ENCODE measurements around the gene CAMKV.
A peak's percentile ranks its signal among the peaks of the same experiment; 100 is the strongest.

The CAMKV gene

DNA sequence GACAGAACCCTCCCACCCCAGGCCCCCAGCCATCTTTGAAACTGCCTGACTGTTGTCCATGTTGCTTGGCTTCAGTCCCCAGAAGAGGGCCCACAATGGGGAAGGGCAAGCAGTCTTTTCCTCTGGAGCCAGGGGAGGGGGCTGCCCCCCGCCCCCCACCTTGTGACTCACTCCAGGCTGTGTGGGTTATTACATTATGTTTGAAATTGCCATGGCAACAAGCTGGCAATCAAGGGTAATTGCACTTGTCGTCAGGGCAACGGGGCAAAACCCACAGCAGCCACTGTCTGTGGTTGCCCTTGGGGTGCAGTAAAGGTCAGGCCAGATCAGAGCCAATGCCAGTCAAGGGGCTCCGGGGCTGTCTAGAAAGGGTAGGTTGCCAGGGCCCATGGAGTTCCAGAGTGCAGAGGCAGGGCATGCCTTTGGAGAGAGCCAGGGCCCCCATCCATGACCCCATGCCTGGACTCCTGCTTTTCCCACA lies 3.1 kb upstream of the CAMKV start:
- Histone ChIP-seq H3K4me1 (ENCODE audit: control insufficient read depth, insufficient read depth, low read length) (peaks cover 7% of the 10 kb centered on the region), H3K27me3 (ENCODE audit: control insufficient read depth, insufficient read depth, low read length) (no peaks in the 10 kb centered on the region), H3K27ac (ENCODE audit: low read length) (no peak overlapping the region), H3K4me3 (ENCODE audit: low read length) (no peak overlapping the region), H3K36me3 (ENCODE audit: control insufficient read depth, insufficient read depth, low read length) (no peaks in the 10 kb centered on the region), H3K9me3 (ENCODE audit: control insufficient read depth, insufficient read depth, low read length) (no peaks in the 10 kb centered on the region)
- WGBS (ENCODE audit: insufficient coverage, insufficient read length), result no CpG with 5 or more reads among the region's 4 CpGs
- DNase-seq (ENCODE audit: low read depth, low spot score), result no peak

DNA sequence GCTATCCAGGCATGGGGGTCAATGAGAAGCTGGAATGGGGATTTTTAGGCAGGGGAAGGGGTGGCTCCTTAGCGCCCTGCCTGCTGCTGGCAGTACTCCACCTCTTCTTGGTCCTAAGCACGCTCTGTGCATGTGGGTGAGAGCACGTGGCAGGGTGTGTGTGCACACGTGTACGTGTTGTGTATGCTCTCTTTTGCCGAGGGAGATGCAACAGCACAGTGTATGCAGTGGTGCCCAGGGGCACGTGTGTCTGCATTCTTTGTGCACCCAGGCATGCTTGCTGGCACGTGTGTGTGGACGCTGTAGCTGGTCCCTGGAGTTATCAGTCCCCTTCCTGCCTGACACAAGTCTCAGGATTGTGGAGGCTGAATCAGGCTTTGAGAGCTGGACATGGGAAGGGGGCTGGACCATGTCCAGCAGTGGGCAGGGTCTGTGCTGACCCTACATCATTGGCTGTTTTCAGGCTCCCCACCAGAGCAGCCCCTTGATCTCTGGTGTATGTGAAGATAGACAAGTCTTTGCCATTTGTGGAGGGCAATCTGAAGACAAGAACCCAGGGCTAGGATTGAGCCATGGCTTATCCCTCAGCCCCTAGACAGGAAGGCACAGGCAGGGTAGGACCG lies 1.9 kb upstream of the CAMKV start:
- no CpG with 5 or more reads among the region's 10 CpGs for whole genome bisulfite sequencing (ENCODE audit: insufficient coverage, insufficient read length)
- Histone ChIP-seq H3K4me1 (ENCODE audit: control insufficient read depth, insufficient read depth, low read length) (peaks cover 10% of the 10 kb centered on the region), H3K9me3 (ENCODE audit: control insufficient read depth, insufficient read depth, low read length) (no peaks in the 10 kb centered on the region), H3K4me3 (ENCODE audit: low read length) (no peak overlapping the region), H3K27ac (ENCODE audit: low read length) (no peak overlapping the region), H3K27me3 (ENCODE audit: control insufficient read depth, insufficient read depth, low read length) (no peaks in the 10 kb centered on the region), H3K36me3 (ENCODE audit: control insufficient read depth, insufficient read depth, low read length) (no peaks in the 10 kb centered on the region)
- DNase-seq (ENCODE audit: low read depth, low spot score), result no peak

DNA sequence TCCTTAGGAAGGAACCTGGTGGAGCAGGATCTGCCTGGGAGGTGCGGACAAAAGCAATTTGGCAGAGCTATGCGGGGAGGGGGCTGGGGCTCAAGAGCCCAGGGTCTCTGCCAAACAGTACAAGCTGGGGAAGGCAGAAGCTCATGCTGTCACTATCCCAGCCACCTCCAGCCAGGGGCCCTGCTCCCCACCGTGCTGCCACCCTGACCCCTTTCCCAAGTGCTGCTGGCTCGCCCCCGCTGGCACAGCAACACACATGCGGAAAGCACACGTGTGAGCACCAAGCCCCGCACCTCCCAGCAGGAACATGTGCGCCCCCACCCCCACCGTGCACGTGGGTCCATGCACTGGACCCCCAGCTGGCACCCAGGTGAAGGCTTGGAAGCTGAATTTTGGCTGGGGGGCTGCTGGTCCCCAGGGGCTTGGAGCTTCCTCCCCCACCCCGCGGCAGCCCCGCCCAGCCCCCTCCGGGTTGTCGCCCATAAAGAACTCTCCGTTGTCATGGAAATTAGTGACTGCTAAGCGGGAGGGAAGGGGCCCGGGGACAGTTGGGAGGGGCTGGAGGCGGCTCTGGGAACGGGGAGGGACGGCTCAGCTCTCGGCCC lies 742 bp downstream of the CAMKV start:
- Histone ChIP-seq H3K4me3 (ENCODE audit: low read length) (peak overlapping the region; percentile 69; the same call in 1 of the 2 replicates), H3K4me1 (ENCODE audit: control insufficient read depth, insufficient read depth, low read length) (peaks cover 16% of the 10 kb centered on the region), H3K9me3 (ENCODE audit: control insufficient read depth, insufficient read depth, low read length) (no peaks in the 10 kb centered on the region), H3K27me3 (ENCODE audit: control insufficient read depth, insufficient read depth, low read length) (no peaks in the 10 kb centered on the region), H3K27ac (ENCODE audit: low read length) (no peak overlapping the region), H3K36me3 (ENCODE audit: control insufficient read depth, insufficient read depth, low read length) (no peaks in the 10 kb centered on the region)
- DNase-seq (ENCODE audit: low read depth, low spot score), result no peak
- no CpG with 5 or more reads among the region's 23 CpGs for WGBS (ENCODE audit: insufficient coverage, insufficient read length)

DNA sequence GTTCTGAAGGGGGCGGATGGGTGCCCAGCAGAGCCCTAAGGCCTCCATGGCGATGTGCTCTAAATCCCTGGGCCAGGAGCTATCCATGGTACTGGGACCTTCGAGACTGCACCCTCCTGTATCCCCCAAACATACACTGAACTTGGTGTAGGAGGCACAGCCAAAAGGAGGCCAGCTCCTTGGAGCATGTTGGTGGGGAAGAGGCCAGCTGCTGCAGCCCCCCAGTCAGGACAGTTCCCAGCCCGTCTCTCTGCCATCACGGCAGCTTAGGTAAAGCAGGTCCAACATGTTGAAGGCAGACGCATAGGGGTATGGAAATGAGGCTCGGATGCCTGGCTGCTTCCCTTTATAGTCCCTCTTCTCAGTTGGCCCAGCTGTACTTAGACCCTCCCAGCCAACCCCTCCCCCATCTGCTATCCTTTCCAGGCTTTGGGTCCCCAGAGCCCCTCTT lies 1.8 kb downstream of the CAMKV start:
- WGBS (ENCODE audit: insufficient coverage, insufficient read length), result no CpG with 5 or more reads among the region's 7 CpGs
- H3K9me3 ChIP-seq (ENCODE audit: control insufficient read depth, insufficient read depth, low read length), result no peaks in the 10 kb centered on the region
- no peaks in the 10 kb centered on the region for H3K27me3 ChIP-seq (ENCODE audit: control insufficient read depth, insufficient read depth, low read length)
- no peak overlapping the region for H3K27ac ChIP-seq (ENCODE audit: low read length)
- H3K4me1 ChIP-seq (ENCODE audit: control insufficient read depth, insufficient read depth, low read length), result peaks cover 16% of the 10 kb centered on the region
- no peak overlapping the region for H3K4me3 ChIP-seq (ENCODE audit: low read length)
- H3K36me3 ChIP-seq (ENCODE audit: control insufficient read depth, insufficient read depth, low read length), result no peaks in the 10 kb centered on the region
- peak; percentile 70 for DNase-seq (ENCODE audit: low read depth, low spot score)

DNA sequence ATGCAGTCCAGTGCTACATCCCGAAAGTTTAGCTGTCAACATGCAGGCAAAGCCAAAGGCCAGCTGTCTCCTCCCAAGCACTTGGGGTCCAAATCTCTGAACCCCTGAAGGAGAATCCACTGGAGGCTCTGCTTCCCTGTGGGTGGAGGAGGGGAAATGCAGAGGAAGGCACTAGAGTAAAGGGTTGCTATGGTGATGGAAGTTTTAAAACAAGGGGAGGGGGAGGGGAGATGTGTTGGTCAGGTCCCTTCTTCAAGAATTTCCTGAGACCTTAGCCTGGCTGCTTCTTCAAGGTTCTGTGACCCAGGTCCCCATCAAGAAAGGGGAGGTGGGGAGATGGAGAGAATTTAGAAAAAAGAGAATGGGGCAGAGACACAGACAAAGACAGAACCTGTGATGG lies 2.3 kb downstream of the CAMKV start:
- DNase-seq (ENCODE audit: low read depth, low spot score), result no peak
- H3K27ac ChIP-seq (ENCODE audit: low read length), result no peak overlapping the region
- H3K9me3 ChIP-seq (ENCODE audit: control insufficient read depth, insufficient read depth, low read length), result no peaks in the 10 kb centered on the region
- H3K36me3 ChIP-seq (ENCODE audit: control insufficient read depth, insufficient read depth, low read length), result no peaks in the 10 kb centered on the region
- peaks cover 16% of the 10 kb centered on the region for H3K4me1 ChIP-seq (ENCODE audit: control insufficient read depth, insufficient read depth, low read length)
- no peak overlapping the region for H3K4me3 ChIP-seq (ENCODE audit: low read length)
- H3K27me3 ChIP-seq (ENCODE audit: control insufficient read depth, insufficient read depth, low read length), result no peaks in the 10 kb centered on the region
- no CpG with 5 or more reads among the region's 1 CpG for WGBS (ENCODE audit: insufficient coverage, insufficient read length)

DNA sequence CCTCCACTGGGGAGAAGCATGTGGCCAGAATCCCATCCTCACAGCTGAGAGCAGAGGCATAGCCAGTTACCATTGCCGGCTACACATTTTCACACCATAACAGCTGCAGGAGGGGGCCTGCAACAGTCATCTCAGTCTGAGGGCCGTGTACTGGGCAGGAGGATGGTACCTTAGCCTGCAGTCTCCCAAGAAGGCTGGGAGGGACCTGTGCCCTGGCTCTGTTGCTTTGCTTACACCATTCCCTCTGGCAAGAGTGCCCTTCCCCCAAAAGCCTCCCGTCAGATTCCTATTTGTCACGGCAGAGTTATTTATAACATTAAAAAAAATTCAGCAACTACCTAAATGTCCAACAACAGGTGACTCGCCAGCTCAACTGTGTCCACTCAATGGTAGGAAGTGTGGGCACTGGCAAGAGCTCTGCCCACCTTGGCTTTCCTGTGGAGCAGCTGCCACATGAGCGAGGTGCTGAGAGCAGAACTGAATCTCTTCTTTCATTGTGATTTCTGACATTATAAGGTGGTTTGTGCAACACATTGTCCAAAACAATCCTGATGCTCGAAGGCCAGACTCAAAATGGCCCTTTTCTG lies 4.4 kb downstream of the CAMKV start:
- DNase-seq (ENCODE audit: low read depth, low spot score), result no peak
- Histone ChIP-seq H3K36me3 (ENCODE audit: control insufficient read depth, insufficient read depth, low read length) (peaks cover 10% of the 10 kb centered on the region), H3K4me1 (ENCODE audit: control insufficient read depth, insufficient read depth, low read length) (peaks cover 16% of the 10 kb centered on the region), H3K27ac (ENCODE audit: low read length) (no peak overlapping the region), H3K9me3 (ENCODE audit: control insufficient read depth, insufficient read depth, low read length) (no peaks in the 10 kb centered on the region), H3K4me3 (ENCODE audit: low read length) (no peak overlapping the region), H3K27me3 (ENCODE audit: control insufficient read depth, insufficient read depth, low read length) (no peaks in the 10 kb centered on the region)
- no CpG with 5 or more reads among the region's 7 CpGs for WGBS (ENCODE audit: insufficient coverage, insufficient read length)

DNA sequence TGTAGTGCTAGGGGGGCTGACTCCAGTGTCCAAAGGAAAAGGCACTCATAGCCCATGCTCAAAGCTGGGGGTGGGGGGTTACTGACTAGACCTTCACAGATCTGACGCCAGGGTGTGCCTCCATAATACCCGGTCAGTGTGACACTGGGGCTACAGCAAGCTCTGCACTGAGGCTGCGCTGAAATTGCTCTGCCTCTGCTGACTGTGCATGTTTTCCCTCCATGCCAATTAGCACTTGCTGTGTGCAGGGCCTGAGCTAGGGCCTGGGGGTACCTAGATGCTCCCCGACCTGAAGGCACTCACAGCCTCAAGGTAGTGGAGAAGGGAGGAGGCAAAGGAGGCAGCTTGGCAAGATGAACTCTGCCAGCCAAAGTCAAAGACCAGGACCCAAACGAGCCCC lies 5.2 kb downstream of the CAMKV start:
- H3K27me3 ChIP-seq (ENCODE audit: control insufficient read depth, insufficient read depth, low read length), result no peaks in the 10 kb centered on the region
- H3K4me1 ChIP-seq (ENCODE audit: control insufficient read depth, insufficient read depth, low read length), result peaks cover 16% of the 10 kb centered on the region
- H3K36me3 ChIP-seq (ENCODE audit: control insufficient read depth, insufficient read depth, low read length), result peaks cover 16% of the 10 kb centered on the region
- H3K9me3 ChIP-seq (ENCODE audit: control insufficient read depth, insufficient read depth, low read length), result no peaks in the 10 kb centered on the region
- no CpG with 5 or more reads among the region's 5 CpGs for WGBS (ENCODE audit: insufficient coverage, insufficient read length)
- DNase-seq (ENCODE audit: low read depth, low spot score), result no peak
- no peak overlapping the region for H3K27ac ChIP-seq (ENCODE audit: low read length)
- H3K4me3 ChIP-seq (ENCODE audit: low read length), result no peak overlapping the region

DNA sequence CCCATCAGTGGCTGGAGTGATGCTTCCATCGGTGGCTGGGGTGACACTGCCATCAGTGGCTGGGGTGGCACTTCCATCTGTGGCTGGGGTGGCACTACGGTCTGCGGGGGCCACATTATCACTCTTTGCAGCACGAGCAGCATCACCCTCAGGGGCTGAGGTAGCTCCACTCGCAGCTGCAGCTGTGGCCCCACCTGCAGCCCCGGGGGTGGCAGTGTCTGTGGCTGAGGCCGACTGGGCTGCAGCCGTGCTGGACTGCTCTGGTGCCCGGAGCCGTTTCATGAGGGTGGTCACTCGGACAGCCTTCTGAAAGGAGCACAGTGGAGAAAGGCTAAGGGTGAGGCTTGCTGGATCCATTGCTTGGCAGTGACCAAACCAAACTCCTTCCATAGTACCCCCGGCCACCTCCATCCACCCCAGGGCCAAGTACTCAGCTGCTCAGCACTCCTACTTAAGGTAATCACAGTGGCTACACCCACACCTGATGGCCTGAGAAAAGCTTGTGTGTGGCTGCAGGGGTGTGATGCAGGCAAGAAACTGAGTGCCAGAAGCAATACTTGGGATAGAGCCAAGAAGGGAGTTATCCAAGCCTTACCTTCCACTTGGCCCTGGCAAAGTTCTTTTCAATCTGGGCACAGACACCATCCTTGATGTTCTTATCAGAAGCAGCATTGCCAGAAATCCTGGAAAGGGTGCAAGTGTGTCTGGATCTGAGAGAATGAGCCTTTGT lies 10.0 kb downstream of the CAMKV start:
- peaks cover 22% of the 10 kb centered on the region for H3K36me3 ChIP-seq (ENCODE audit: control insufficient read depth, insufficient read depth, low read length)
- H3K27me3 ChIP-seq (ENCODE audit: control insufficient read depth, insufficient read depth, low read length), result no peaks in the 10 kb centered on the region
- WGBS (ENCODE audit: insufficient coverage, insufficient read length), result no CpG with 5 or more reads among the region's 12 CpGs
- H3K9me3 ChIP-seq (ENCODE audit: control insufficient read depth, insufficient read depth, low read length), result no peaks in the 10 kb centered on the region
- H3K4me1 ChIP-seq (ENCODE audit: control insufficient read depth, insufficient read depth, low read length), result peaks cover 5% of the 10 kb centered on the region; the same call in 1 of the 2 replicates
- no peak overlapping the region for H3K4me3 ChIP-seq (ENCODE audit: low read length)
- no peak overlapping the region for H3K27ac ChIP-seq (ENCODE audit: low read length)
- DNase-seq (ENCODE audit: low read depth, low spot score), result no peak

DNA sequence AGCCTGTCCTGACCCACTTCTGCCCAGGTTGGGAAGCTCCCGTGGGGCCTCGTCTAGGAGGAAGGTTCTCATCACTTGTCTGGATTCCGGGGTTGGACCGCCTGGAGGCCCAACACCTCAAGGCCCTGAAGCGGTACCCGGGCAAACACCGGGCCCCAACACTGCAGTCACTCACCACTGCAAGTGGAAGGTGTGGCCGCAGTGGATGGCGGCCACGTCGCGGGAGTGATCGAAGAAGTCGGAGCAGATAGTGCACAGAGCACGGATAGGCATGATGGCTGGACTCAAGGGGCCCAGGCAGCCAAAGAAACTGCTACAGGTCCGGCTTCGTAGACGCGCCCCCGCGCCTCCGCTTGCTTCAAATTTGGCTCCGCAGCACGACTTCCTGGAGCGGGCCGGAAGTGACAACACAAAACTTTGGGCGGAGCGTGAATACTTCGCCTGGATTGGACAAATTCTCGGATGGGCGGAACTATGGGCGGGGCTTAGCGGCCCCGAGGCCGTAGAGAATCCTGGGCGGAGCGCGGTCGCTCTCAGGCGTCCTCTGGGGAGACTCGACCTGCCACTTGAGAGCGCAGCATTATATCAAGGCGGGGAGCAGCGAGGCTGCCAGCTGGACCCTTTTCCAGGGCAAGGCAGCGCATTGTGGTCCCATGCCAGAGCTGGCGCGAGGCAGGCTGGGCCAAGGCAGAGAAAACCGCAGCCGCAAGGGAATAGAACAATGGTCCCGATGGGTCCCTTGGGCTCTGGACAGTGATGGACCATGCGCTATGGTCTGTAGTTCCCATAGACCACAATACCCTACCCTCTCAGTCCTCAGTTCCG lies 13.3 kb downstream of the CAMKV start, which contains the start of gene TRAIP:
TSS of gene TRAIP (minus strand) at position 384 of the 825 bp plus-strand sequence. CDS start at position 273, 111 bp downstream.
- Histone ChIP-seq H3K27me3 (ENCODE audit: control insufficient read depth, insufficient read depth, low read length) (no peaks in the 10 kb centered on the region), H3K4me3 (ENCODE audit: low read length) (peak within 1 kb of the TSS; percentile 90), H3K4me1 (ENCODE audit: control insufficient read depth, insufficient read depth, low read length) (peaks cover 2% of the 10 kb centered on the region; the same call in 1 of the 2 replicates), H3K27ac (ENCODE audit: low read length) (no peak within 1 kb of the TSS), H3K9me3 (ENCODE audit: control insufficient read depth, insufficient read depth, low read length) (no peaks in the 10 kb centered on the region), H3K36me3 (ENCODE audit: control insufficient read depth, insufficient read depth, low read length) (peaks cover 18% of the 10 kb centered on the region)
- peak; percentile 90 for DNase-seq (ENCODE audit: low read depth, low spot score)
- no CpG with 5 or more reads among the region's 52 CpGs for WGBS (ENCODE audit: insufficient coverage, insufficient read length)
